Stimulated activated CD4-positive, alpha-beta T cell treated with anti-CD3 and anti-CD28 coated beads, Interleukin-15, amount 100 ng/mL, for 1 hour (primary cell): Measurements from ENCODE around the gene ABCG8.

Source experiments
- DNase-seq, 2 donors: peaks; one replicate each; pipeline ENCODE4 v3.0.0-alpha.2; 2020; ENCODE audit warnings: low read depth in 1 of 2, low spot score in 1 of 2

The ABCG8 gene

DNA sequence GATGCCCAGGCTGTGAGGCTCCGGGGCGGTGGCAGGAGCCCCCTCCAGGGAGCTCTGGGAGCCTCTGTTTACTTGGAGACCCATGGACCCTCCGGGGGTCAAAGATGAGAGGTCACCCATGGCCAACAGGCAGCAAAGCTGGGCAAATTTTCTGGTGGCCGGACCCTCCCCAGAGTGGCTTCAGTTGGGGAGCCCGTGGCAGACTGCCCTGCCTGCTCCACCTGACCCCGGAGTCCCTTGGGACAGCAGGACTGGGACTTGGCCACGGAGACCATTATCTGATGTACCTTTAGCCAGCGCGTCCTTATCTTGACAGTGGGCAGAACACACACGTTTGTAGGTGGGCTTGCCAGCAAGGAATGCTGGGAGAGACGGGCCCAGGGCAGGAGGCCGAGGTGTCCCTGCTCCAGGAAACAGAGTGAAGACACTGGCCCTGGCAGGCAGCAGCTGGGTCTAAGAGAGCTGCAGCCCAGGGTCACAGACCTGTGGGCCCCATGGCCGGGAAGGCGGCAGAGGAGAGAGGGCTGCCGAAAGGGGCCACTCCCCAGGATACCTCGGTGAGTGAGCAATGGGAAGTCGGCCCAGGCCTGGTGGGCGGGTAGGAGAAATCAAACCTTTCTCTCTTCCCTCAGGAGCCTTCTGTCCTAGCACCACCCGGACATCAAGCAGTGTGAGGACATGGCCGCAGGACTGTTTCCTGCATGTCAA, at the start of gene ABCG8, which contains the start of gene ABCG5:
ABCG8 (plus strand) TSS at position 412 of the 708 bp plus-strand sequence; CDS start at position 495, 83 bp downstream.
ABCG5 (minus strand) TSS at position 280 of the 708 bp plus-strand sequence; CDS start at position 120, 160 bp downstream.
- no peak for DNase-seq

DNA sequence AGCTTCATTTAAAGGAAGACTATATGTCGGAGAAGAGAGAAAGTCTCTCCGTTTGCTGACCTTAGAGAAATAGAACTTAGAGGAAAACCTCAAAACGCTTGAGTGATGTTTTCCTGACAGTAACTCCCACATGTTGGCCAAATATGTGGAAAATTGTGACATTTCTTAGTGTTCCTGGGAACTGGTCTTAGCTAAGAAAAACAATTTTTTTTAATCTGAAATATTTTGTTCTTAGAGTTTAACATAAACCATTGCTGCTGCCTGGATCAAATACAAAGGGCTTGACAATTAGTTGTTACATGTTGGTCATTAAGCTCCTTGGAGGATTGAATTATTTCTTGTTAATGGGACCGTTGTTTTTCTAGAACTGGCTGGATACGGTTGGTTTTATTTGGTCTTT, 48.6 kb upstream of the ABCG8 start:
- DNase-seq: no peak

DNA sequence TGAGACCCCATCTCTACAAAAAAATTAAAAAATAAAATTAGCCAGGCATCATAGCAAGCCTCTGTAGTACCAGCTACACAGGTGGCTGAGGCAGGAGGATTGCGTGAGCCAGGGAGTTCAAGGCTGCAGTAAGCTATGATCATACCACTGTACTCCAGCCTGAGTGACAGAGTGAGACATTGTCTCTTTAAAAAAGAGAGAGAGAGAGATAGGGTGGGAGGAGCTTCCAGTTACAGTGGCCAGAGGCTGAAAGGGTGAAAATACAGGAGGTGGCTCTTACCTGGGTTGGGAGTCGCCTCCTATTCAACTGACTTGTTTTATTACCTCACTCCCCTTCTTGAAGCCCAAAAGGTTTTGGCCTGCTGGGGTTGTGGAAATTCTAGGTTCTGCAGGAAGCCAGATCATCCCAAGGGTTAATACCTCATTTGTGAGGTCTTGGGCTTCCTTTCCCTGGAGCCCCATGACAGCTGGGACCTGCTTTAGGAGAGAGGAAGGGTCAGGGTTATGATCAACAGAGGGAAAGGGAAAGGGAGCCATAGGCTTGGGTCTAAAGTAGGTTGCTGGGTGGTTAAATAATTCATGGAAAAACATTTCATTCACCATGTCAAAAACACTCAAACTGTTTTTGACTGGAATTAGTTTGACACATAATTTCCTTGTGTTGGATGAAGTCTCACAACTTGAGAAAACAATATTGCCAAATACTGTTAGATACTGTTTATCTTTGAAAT, 47.6 kb upstream of the ABCG8 start:
- DNase-seq: no peak

DNA sequence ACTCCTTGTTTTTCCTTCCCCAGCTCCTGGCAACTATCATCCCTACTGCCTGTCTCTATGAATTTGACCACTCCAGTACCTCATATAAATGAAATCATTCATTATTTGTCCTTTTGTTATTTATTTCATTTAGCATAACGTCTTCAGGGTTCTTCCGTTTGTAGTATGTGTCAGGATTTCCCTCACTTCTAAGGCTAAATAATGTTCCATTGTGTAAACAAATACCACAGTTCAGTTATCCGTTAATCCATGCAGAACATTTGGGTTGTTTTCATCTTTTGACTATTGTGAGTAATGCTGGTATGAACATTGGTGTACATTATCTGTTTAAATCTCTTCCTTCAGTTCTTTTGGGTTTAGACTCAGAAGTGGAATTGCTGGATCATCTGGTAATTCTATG, 46.1 kb upstream of the ABCG8 start:
- no peak for DNase-seq

DNA sequence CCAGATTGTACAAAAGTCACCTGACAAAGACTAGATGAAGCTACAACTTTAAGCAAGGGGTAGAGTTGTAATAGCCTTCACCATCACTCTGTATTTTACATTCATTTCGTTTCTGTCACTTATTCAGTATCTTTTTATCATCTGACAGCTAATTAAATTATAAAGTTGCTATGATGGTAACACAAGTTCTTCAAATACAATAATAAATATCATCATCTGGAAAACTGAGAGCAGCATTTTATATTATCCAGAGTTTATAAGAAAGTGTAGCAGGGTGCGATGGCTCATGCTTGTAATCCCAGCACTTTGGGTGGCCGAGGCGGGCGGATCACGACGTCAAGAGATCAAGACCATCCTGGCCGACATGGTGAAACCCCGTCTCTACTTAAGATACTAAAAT, 43.8 kb upstream of the ABCG8 start:
- no peak for DNase-seq

DNA sequence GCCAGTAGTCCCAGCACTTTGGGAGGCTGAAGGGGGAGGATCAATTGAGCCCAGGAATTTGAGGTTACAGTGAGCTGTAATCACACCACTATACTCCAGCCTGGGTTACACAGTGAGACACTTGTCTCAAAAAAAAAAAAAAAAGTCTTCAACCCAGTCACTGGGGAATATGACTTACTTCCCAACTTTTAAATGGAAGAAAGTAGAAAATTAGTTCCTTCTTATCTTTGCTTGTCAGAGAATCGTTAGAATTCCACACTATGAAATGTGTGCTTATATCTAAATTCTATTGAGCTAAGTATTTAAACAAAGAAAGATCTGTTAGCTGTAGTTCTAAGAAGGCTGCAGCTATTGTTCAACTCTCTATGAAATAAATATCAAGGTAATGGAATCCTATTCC, 42.6 kb upstream of the ABCG8 start:
- no peak for DNase-seq

DNA sequence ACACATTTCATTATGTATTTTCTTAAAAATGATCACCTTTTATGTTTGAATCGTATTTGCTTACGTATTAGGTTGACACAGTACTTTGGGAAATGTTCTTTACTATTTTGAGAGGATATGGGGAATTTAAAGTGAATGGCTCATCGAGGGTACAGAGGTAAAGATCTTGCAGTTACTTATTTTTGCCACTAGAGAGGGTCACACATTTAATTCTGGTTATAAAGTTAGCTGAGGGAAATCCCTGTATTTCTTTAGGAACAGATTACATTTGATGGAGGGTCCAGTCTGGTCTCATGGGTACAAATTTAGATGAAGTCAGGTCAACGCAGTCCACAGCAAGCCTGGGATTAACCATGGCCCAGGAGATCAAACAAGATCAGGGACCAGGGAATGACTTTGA, 40.5 kb upstream of the ABCG8 start:
- DNase-seq: no peak

DNA sequence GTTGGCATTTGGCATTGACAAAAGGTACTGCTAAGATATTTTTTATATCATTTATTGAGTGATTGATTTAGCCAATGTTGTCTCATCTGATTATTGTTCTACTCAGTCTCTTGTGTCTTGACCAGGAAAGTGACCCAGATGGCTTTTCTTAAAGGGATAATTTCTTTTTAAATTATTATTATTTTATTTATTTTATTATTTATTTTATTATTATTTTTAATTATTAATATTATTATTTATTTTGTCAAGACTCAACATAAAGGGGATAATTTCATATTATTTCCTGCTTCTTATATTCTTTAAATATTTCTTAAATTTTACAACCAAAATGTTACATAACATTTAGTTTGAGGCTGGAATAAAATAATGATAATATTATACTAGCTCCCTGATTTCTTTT, 37.9 kb upstream of the ABCG8 start:
- DNase-seq: no peak

DNA sequence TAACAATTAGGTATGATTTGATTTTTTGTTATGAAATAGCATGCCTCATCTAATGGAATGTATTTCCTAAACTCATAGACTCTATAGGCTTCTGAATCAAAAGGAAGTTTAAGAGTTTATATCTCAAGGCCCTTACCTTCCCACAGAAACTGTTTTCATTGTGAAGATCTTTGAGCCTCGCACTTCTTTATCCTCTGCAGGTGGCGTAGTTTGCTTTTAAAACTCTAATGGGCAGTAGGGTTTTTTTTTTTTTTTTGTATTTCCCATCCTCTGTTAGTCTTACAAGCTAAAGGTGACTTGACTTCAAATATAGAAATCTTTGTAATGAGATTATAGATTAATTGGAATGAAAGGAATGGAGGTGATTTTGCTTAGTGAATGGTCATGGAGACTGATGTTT, 36.6 kb upstream of the ABCG8 start:
- no peak for DNase-seq

DNA sequence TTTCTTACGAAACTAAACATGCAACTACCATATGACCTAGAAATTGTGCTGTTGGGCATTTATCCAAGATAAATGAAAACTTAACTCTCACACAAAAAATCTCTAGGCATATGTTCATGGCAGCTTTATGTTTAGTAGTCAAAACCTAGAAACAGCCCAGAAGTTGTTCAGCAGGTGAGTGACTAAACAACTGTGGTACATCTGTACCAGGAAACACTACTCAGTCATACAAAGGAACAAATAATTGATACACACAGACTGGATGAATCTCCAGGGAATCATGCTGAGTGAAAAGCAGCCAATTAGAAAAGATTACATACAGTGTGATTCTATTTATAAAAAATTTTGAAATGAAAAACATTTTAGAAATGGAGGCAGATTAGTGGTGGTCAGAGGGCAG, 35.7 kb upstream of the ABCG8 start:
- DNase-seq: no peak

DNA sequence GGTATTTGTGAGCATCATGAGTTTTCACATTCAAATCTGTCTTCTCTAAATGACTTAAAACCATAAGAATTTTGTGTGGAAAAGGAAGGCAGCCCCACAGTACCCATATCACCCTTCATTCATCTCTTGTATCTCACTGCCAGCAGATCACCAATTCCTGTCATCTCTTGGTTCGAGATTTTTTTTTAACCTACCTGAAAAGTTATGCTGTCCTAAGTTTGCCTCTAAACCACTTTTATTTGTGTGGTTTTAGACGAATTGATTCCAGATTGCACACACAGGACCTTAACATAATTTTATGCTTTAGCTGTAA, 32.1 kb upstream of the ABCG8 start:
- DNase-seq: no peak

DNA sequence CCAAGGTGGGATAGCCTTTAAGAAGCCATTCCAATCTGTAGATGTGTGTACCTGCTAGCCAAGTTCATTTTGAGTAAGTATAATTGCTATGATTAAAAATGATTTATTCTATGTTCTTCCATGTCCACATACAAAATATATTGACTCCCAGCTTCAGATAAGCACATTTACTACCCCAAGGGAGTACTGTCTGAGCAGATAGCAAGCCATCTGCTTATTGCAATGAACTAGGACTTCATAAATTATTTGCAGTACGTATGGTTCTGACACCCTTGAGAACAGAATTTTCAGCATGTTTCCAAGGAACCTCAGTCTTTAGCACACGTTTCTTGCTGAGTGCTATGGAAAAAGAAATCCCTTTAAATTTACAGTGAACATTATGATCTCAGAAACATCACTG, 28.3 kb upstream of the ABCG8 start:
- DNase-seq: no peak

DNA sequence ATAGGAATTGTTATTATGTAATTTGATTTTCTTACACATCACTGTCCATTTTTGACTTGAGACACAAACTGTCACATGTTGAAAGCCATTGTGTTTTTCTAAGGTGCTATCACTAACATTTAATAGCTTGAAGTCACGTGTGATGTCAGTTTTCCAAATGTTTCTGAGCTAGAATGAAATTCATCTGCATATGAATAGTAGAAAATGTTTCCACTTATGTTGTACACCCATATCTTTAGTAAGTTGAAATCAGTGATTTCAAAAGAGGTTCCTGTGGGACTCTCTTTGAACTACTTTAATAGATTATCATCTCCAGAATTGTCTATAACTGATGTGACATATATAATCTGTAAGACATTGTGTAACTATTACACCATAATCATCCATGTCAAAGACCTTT, 27.9 kb upstream of the ABCG8 start:
- DNase-seq: no peak

DNA sequence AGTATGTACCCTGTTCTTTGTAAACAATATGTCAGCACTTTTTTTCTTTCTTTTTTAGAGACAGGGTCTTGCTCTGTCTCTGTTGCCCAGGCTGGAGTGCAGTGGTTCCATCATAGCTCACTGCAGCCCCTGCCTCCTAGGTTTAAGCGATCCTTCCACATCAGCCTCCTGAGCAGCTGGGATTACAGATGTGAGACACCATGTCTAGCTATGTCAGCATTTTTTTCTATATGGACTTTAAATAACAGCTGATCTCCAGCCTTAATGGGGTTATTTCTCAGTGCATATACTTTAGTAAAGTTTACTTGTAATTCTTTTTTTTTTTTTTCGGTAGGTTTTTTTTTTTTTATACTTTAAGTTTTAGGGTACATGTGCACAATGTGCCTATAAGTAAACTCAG, 26.8 kb upstream of the ABCG8 start:
- no peak for DNase-seq

DNA sequence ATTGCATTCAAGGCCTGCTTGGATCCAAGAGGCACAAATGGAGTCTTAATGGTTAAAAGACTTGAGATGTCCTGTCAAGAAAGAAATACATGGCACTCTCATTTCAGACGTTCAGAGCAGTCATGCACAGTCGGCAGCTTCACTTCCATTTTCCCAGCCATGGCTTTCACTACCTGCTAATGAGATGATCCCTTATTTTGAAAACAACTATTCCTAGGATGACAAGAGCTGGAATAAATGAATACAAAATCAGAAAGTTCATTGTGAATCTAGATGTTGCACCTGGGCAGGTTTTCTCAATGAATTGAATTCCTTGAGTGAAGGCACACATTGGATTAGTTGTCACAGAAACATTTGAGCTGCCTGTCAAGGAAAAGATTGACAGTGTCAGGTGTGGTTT, 25.8 kb upstream of the ABCG8 start:
- no peak for DNase-seq

DNA sequence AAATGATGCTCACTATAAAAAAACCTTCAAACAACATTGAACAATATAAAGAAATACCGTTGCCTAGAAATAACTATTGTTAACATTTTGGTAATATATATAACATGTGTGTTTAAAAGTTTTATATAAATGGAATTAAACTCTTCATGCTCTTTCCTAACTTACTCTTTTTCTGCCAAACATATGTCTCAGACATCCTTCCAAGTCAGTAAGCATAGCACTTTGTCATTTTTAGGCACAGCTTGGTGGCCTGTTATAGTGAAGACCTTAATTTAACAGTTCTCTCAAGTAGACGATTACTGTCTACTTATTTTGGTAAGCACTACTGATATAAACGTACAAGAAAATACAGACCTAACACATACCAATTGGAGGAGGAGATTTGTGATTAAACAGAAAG, 24.1 kb upstream of the ABCG8 start:
- no peak for DNase-seq

DNA sequence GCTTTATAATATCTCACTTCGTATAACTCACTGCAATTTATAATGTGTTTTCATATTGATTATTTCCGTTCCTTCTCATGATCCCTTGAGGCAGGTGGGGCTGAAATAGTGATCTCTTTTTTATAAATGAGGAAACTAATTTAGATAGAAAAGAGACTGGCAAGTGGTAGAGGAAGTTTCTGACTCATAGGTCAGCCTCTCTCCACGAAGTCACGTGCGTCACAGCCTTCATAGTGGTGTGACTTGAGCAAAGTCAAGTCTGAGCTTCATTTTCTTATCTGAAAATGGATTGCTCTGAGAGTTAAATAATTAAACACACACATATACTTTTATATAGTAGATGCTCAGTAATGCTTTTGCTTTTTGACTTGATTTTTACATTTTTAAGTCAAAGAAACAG, 20.0 kb upstream of the ABCG8 start:
- DNase-seq: no peak

DNA sequence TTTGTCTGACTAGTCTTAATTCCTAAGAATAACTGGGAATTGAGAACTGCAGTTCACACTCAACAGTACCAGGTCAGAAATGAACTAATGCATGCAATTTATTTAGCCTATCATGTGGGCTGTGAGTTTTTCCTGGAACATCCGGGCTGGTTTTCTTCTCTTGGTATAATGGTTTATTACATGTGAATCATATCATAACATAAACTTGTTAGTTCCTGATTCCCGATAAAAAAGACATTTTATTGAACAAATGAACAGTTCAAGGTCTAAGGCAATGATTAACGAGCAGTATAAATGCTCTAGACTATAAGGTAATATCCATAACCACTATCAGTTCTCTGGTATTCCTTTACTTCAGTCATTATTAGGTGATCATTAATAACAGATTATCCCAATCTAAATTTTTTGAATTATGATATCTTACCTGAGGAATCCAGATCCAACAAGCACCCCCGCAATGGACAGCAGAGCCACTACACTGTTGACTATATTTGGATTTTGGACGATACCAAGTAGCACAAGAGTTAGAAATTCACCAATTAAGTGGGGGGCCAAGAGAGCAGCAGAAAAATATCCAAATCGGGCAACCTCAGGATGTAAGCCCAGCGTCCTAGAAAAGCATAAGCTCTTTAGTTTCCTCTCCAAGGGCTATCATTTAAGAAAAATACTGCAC, 19.1 kb upstream of the ABCG8 start:
- DNase-seq: no peak

DNA sequence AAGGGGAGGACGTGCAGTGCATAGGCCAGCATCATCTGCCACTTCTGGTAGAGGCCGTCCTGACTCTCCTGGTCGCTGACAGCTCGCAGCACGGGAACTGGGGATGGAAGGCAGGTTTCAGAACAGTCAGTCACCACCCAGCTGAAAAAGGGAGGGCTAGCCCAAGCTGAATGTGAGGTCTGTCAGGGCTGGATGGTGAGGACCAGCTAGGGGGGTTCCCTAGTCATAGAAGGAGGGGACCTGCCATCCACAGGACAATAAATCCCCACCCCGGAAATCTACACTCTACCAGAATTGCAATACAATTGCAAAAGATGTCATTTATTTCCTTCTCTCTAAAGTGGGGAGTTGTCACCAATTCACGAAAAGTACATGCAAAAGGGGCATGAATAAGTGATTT, 15.9 kb upstream of the ABCG8 start:
- no peak for DNase-seq

DNA sequence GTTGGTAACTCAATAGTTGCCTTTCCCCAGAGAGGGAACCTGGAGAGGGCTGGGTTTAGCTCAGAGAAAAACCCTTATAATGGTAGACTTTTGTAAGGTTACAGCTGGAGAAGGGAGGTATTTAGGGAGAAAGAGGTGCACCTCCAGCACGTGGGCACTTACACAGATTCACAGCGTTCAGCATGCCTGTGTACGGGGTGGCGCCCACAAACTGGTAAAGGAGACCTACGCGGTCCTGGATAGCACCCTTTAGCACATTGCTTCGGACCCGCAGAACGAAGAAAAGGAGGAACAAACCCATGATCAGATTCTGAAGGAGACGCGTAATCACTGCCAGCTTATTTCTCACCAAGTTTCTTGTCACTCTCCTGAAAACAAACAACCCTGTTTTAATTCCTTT, 15.0 kb upstream of the ABCG8 start:
- no peak for DNase-seq

DNA sequence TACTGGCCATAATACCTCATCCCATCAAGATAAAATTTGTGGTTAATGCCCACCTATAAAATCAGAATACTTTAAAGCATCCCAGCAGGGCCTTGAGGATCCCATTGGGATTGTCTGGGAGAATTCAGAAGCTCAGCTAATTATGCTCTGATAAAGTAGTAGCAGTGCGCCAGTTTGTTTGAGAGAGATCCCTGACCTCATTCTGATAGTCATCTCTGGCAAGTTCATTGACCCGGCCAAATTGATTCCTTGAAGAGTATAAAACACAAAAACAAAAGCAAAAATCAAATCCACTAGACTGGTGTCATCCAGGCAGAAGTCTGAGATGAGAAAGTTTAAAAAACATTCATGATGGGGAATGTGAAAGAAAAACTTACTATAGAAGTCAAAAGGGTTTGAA, 14.3 kb upstream of the ABCG8 start:
- no peak for DNase-seq

DNA sequence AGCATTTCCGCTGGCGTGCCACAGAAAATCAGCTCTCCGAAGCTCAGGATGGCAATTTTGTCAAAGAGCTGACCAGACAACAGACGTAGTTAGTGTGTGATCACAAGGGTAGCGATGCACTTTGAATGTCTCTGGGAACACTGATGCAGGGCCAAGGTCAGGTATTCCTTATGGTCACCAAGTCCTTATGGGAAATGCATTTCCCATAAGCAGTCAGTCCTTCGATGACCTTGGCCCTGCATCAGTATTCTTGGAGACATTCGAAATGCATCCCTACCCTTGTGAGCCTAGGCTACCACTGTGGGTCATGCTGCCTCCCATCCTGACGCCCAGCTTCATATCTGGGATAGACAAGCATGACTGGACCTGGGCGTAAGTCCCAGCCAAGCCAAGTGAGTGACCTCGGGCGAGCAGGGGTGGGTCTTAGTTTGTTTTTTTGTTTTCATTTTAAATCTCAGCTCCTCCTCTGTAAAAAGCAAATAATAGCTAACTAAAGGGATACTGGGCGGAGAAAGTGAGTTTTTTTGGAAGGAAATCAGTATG, 13.7 kb upstream of the ABCG8 start:
- DNase-seq: no peak
